Keratinocyte (primary cell): Measurements from ENCODE around the gene FCSK. TPM values are rescaled to one million over a fixed set of nuclear protein-coding genes. Genes with fewer than 3 reads are reported as not detected.

ENCODE experiments used
- DNase-seq: peaks from one replicate; pipeline ENCODE4 v3.0.0-alpha.2; 2011; ENCODE audit warnings: low read depth, missing footprints, low spot score
- FAIRE-seq: peaks from 2 replicates; lab custom pipeline; 2011; peaks lifted over from hg19 to GRCh38; lab: Jason Lieb, UNC
- H2AFZ ChIP-seq: 2 replicates; pipeline ENCODE4 v1.6.0; 2012; ENCODE audit warnings: low read length, control low read depth, inconsistent platforms; ENCODE audit not compliant: control insufficient read depth
- H3K27ac ChIP-seq: 2 replicates; pipeline ENCODE4 v1.5.1; 2011; ENCODE audit warnings: low read length; ENCODE audit not compliant: control insufficient read depth, insufficient read depth
- H3K27me3 ChIP-seq: 3 replicates; pipeline ENCODE4 v1.6.0; 2011; ENCODE audit warnings: low read length; ENCODE audit not compliant: control insufficient read depth, insufficient read depth; ENCODE audit errors: extremely low read depth
- H3K36me3 ChIP-seq, 2 experiments: 2 replicates in 1 of 2; 3 replicates in 1 of 2; pipeline ENCODE4 v1.5.1; 2011; ENCODE audit warnings: low read length in 2 of 2, mild to moderate bottlenecking in 1 of 2; ENCODE audit not compliant: control insufficient read depth in 2 of 2, insufficient read depth in 2 of 2; ENCODE audit errors: extremely low read depth in 1 of 2
- H3K4me1 ChIP-seq: 3 replicates; pipeline ENCODE4 v1.5.1; 2011; ENCODE audit warnings: low read length; ENCODE audit not compliant: control insufficient read depth, insufficient read depth; ENCODE audit errors: extremely low read depth
- H3K4me2 ChIP-seq: 3 replicates; pipeline ENCODE4 v1.6.0; 2011; ENCODE audit warnings: low read depth, low read length; ENCODE audit not compliant: control insufficient read depth, insufficient read depth; ENCODE audit errors: extremely low read depth
- H3K4me3 ChIP-seq, 3 experiments: fragments of 200-600 bp in 1 of 3; sonication (generic) in 1 of 3; 2 replicates in 2 of 3; 3 replicates in 1 of 3; pipeline ENCODE4 v1.5.1; 2011 to 2016; ENCODE audit warnings: low read length in 3 of 3, mild to moderate bottlenecking in 3 of 3, control low read depth in 2 of 3, inconsistent platforms in 1 of 3, low read depth in 1 of 3, mixed read lengths in 1 of 3, mixed run types in 1 of 3, moderate library complexity in 1 of 3; ENCODE audit not compliant: control insufficient read depth in 2 of 3, insufficient read depth in 2 of 3; ENCODE audit errors: extremely low read depth in 1 of 3
- H3K79me2 ChIP-seq: 2 replicates; pipeline ENCODE4 v1.6.0; 2012; ENCODE audit warnings: low read length; ENCODE audit not compliant: control insufficient read depth, insufficient read depth
- H3K9ac ChIP-seq: 3 replicates; pipeline ENCODE4 v1.6.0; 2011; ENCODE audit warnings: low read length; ENCODE audit not compliant: control insufficient read depth, insufficient read depth; ENCODE audit errors: extremely low read depth
- H3K9me1 ChIP-seq: 3 replicates; pipeline ENCODE4 v1.6.0; 2011; ENCODE audit warnings: low read length; ENCODE audit not compliant: control insufficient read depth, insufficient read depth; ENCODE audit errors: extremely low read depth
- H3K9me3 ChIP-seq: 2 replicates; pipeline ENCODE4 v1.5.1; 2012; ENCODE audit warnings: low read depth, low read length; ENCODE audit not compliant: control insufficient read depth
- H4K20me1 ChIP-seq: 3 replicates; pipeline ENCODE4 v1.6.0; 2011; ENCODE audit warnings: low read length; ENCODE audit not compliant: control insufficient read depth, insufficient read depth; ENCODE audit errors: extremely low read depth
- CTCF ChIP-seq, 3 experiments: IDR thresholded peaks in 1 of 3; conservative IDR thresholded peaks in 1 of 3; optimal IDR thresholded peaks in 1 of 3; 2 replicates in 2 of 3; 3 replicates in 1 of 3; pipeline versions ENCODE3 to v1.5.1; 2011; ENCODE audit warnings: low read length in 3 of 3, mild to moderate bottlenecking in 3 of 3, moderate library complexity in 2 of 3, control low read depth in 1 of 3, inconsistent platforms in 1 of 3; ENCODE audit not compliant: insufficient read depth in 2 of 3; ENCODE audit errors: extremely low read depth in 1 of 3
- EZH2 ChIP-seq: IDR thresholded peaks from one replicate; pipeline ENCODE4 v1.6.1; 2012; ENCODE audit warnings: inconsistent platforms, mild to moderate bottlenecking, low read length, moderate library complexity
- dilution Hi-C: fragments of 300-500 bp; cut with MboI; formaldehyde crosslinking; loops from one replicate; pipeline ENCODE4 v1.7.0; 2020; ENCODE audit warnings: low sequenced_read_pairs; ENCODE audit not compliant: extremely low pct_ligation_motif_present
- polyA plus RNA-seq, 5 experiments: library from polyadenylated mRNA; depleted of rRNA in 3 of 5; stranded (reverse) in 3 of 5; stranded (forward) in 1 of 5; unstranded in 1 of 5; fragments of >200 nt; gene quantifications; 1 replicate in 1 of 5; 2 replicates in 3 of 5; 3 replicates in 1 of 5; pipeline versions ENCODE4 v1.2.1 to v1.2.3, GENCODE V29; 2011 to 2012; ENCODE audit warnings: missing spikeins in 2 of 5, low read depth in 1 of 5, low replicate concordance in 1 of 5

Gene FCSK
- polyA plus RNA-seq, 1 donor (not counting 4 experiments of a cell fraction or from before 2014, with no cell fraction given): 6.5 TPM

DNA sequence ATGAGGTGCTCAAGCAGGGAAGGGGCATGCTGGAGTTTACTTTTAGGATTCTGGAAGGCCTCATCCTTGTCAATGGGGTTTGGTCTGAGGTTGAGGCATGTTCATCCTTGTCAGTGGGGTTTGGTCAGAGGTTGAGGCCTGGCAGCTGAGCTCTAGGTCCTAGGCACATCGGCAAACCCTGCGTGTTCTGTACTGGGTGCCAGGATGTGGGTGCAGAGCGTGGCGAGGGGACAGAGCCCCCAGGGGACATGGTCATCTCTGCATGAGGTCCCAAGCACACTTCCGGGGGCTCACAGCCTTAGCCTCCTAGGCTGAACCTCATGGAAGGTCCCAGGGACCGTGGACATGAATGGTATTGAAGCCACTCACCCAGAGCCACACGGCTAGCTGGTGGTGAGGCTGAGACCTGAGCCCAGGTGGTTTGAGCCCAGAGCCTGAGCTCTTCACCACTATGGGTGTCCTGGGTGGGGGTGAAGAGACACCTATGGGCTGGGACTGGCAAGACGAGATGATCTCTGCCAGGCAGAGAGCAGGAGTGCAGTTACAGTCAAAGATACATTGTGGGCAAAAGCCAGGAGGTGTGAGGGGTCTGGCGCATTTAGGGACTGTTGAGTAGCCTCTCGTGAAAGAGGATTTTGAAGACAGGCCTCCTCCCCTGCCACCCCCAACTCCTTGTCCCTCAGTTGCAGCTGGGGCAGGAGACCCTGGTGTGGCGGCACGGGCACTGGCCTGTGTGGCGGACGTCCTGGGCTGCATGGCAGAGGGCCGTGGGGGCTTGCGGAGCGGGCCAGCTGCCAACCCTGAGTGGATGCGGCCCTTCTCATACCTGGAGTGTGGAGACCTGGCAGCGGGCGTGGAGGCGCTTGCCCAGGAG lies 19.3 kb downstream of the FCSK start:
- H3K36me3 ChIP-seq: peaks cover 0 to 7% of the 10 kb centered on the region in 2 experiments

DNA sequence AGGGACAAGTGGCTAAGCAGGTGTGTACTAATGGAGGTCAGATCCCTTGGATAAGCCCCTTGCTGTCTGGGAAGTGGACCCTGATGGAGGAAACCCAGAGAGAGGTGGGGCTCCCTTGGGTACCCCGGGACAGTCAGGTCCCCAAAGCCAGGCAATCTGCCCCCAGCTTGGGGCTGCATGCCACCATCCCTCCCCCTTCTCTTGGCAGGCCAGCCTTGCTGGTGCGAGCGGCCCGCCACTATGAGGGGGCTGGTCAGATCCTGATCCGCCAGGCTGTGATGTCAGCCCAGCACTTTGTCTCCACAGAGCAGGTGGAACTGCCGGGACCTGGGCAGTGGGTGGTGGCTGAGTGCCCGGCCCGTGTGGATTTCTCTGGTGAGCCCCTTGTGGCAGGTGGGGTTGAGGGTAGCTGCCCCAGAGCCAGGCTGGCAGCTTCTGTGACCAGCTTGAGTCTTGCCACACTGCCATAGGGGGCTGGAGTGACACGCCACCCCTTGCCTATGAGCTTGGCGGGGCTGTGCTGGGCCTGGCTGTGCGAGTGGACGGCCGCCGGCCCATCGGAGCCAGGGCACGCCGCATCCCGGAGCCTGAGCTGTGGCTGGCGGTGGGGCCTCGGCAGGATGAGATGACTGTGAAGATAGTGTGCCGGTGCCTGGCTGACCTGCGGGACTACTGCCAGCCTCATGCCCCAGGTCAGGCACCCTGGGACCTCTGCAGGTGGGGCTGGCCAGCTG lies 20.1 kb downstream of the FCSK start:
- H2AFZ ChIP-seq: no peak overlapping the region
- no peaks in the 10 kb centered on the region for H4K20me1 ChIP-seq
- TF ChIP-seq CTCF (optimal IDR thresholded peaks at IDR 0.05 in 1 of 3, IDR thresholded peaks at IDR 0.05 in 1 of 3, conservative IDR thresholded peaks at IDR 0.05 in 1 of 3; ENCODE audit: extremely low read depth in 1 of 3, insufficient read depth in 2 of 3, low read length in 3 of 3) (no peak), EZH2 (no peak)
- H3K27me3 ChIP-seq: no peaks in the 10 kb centered on the region
- no peak overlapping the region for H3K9ac ChIP-seq
- no peaks in the 10 kb centered on the region for H3K9me1 ChIP-seq
- H3K4me3 ChIP-seq: no peak overlapping the region
- H3K4me2 ChIP-seq: no peak overlapping the region
- H3K27ac ChIP-seq: no peak overlapping the region
- no peaks in the 10 kb centered on the region for H3K9me3 ChIP-seq
- DNase-seq (no peak), FAIRE-seq (no peak)
- dilution Hi-C loops: no loop called here
- H3K4me1 ChIP-seq: peaks cover 43% of the 10 kb centered on the region
- peaks cover 2 to 7% of the 10 kb centered on the region in 2 experiments for H3K36me3 ChIP-seq
- H3K79me2 ChIP-seq: no peaks in the 10 kb centered on the region

More for the DNA sequence above, 19.3 kb downstream of the FCSK start:
- DNase-seq (no peak), FAIRE-seq (no peak)
- Histone ChIP-seq H3K79me2 (no peaks in the 10 kb centered on the region), H3K4me2 (no peak overlapping the region), H3K4me3 (no peak overlapping the region), H3K9me1 (no peaks in the 10 kb centered on the region), H3K4me1 (peaks cover 35% of the 10 kb centered on the region), H3K27ac (no peak overlapping the region), H3K9me3 (no peaks in the 10 kb centered on the region), H4K20me1 (no peaks in the 10 kb centered on the region), H3K9ac (no peak overlapping the region), H3K27me3 (no peaks in the 10 kb centered on the region), H2AFZ (no peak overlapping the region)
- TF ChIP-seq EZH2: no peak
- TF ChIP-seq CTCF (optimal IDR thresholded peaks at IDR 0.05 in 1 of 3, IDR thresholded peaks at IDR 0.05 in 1 of 3, conservative IDR thresholded peaks at IDR 0.05 in 1 of 3; ENCODE audit: extremely low read depth in 1 of 3, insufficient read depth in 2 of 3, low read length in 3 of 3): peak in 1 of 3 experiments; percentile 29
- dilution Hi-C loops: no loop called here
